ENCODE data around the gene ECSIT. TPM values are rescaled to one million over a fixed set of nuclear protein-coding genes. Genes with fewer than 3 reads are reported as not detected.

The ECSIT gene
- total RNA-seq, 4 donors from 2014 or later: 82.9 to 199 (median 129) TPM

DNA sequence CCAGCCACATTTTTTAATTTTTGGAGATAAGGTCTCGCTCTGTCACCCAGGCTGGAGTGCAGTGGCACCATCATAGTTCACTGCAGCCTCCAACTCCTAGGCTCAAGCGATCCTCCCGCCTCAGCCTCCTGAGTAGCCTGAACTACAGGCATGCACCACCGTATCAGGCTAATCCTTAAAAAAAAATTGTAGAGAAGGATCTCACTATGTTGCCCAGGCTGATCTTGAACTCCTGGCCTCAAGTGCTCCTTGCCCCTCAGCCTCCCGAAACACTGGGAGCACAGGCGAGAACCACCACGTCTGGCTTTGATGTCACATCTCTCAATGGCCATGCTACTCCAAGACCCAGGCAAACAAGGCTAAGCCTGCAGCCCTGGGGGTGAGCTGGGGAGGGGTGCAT is 72.3 kb downstream of the ECSIT start:
- no peaks in the 10 kb centered on the region for H3K36me3 ChIP-seq
- in situ Hi-C loops (cut with MboI; ENCODE audit: low sequenced_read_pairs in 4 of 4) (no loop called here), intact Hi-C loops (cut with DNase I; ENCODE audit: low total_unique reads) (no loop called here)
- H3K9me3 ChIP-seq: no peaks in the 10 kb centered on the region
- ATAC-seq (no peak), DNase-seq (no peak)
- no peak overlapping the region for H3K27ac ChIP-seq
- TF ChIP-seq POLR2A (IDR thresholded peaks at IDR 0.05): no peak
- TF ChIP-seq, protein P1, sequence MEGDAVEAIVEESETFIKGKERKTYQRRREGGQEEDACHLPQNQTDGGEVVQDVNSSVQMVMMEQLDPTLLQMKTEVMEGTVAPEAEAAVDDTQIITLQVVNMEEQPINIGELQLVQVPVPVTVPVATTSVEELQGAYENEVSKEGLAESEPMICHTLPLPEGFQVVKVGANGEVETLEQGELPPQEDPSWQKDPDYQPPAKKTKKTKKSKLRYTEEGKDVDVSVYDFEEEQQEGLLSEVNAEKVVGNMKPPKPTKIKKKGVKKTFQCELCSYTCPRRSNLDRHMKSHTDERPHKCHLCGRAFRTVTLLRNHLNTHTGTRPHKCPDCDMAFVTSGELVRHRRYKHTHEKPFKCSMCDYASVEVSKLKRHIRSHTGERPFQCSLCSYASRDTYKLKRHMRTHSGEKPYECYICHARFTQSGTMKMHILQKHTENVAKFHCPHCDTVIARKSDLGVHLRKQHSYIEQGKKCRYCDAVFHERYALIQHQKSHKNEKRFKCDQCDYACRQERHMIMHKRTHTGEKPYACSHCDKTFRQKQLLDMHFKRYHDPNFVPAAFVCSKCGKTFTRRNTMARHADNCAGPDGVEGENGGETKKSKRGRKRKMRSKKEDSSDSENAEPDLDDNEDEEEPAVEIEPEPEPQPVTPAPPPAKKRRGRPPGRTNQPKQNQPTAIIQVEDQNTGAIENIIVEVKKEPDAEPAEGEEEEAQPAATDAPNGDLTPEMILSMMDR (IDR thresholded peaks at IDR 0.05 in 4 of 5, conservative IDR thresholded peaks at IDR 0.05 in 1 of 5): no peak
- H3K4me3 ChIP-seq: no peak overlapping the region
- peaks cover 26 to 29% (median 26%) of the 10 kb centered on the region in 3 donors for H3K27me3 ChIP-seq
- no peaks in the 10 kb centered on the region for H3K4me1 ChIP-seq

Small RNA genes lying within 50 kb of the gene (microRNA-seq; reads per million reads assigned to microRNA genes)
- gene MIR7974 (ENCODE audit: borderline replicate concordance in 2 of 2): 0 reads per million in 2 donors

Other genes with a start within 250 kb of the ECSIT start
- gene TSPAN16, start 233.0 kb downstream of the ECSIT start, total RNA-seq: not detected
- gene RAB3D, start 189.5 kb downstream of the ECSIT start, total RNA-seq: 1 to 10 TPM; 1.5 to 3.9 (median 2.4) TPM
- gene TMEM205, start 182.9 kb downstream of the ECSIT start, total RNA-seq: 100 to 1,000 TPM; 159 to 284 (median 164) TPM
- gene CCDC159, start 182.6 kb downstream of the ECSIT start, total RNA-seq: 1 to 10 TPM in 3 of 4 donors, under 1 TPM in 1; 0.85 to 9.2 (median 2.0) TPM
- gene PLPPR2, start 173.7 kb downstream of the ECSIT start, total RNA-seq: 10 to 100 TPM; 18.6 to 46.2 (median 36.9) TPM
- gene SWSAP1, start 154.5 kb downstream of the ECSIT start, total RNA-seq: 1 to 10 TPM in 3 of 4 donors, under 1 TPM in 1; 0.51 to 1.7 (median 1.2) TPM
- 1 to 10 TPM; 1.3 to 6.0 (median 2.2) TPM for gene EPOR, start 144.8 kb downstream of the ECSIT start, total RNA-seq
- gene RGL3, start 109.8 kb downstream of the ECSIT start, total RNA-seq: 1 to 10 TPM in 2 of 4 donors, under 1 TPM in 2; 0.33 to 7.0 (median 1.3) TPM
- gene ODAD3, start 94.0 kb downstream of the ECSIT start, total RNA-seq: not detected
- gene PRKCSH, start 93.5 kb downstream of the ECSIT start, total RNA-seq: 10 to 100 TPM; 31.6 to 54.2 (median 50.6) TPM
- not detected for gene ELAVL3, start 48.1 kb downstream of the ECSIT start, total RNA-seq
- gene ZNF653, start 23.3 kb downstream of the ECSIT start, total RNA-seq: 10 to 100 TPM in 2 of 4 donors, 1 to 10 TPM in 2; 5.6 to 25.8 (median 10.1) TPM
- gene CNN1, start 9.7 kb upstream of the ECSIT start, total RNA-seq: 1 to 10 TPM in 3 of 4 donors, under 1 TPM in 1; 0.92 to 6.7 (median 3.9) TPM
- gene ELOF1, start 30.1 kb upstream of the ECSIT start, total RNA-seq: 10 to 100 TPM; 21.5 to 37.5 (median 27.2) TPM
- gene ACP5, start 48.5 kb upstream of the ECSIT start, total RNA-seq: 1 to 10 TPM; 1.3 to 5.9 (median 2.6) TPM
- 1 to 10 TPM; 2.3 to 4.5 (median 3.7) TPM for gene ZNF627, start 68.3 kb upstream of the ECSIT start, total RNA-seq
- gene ZNF823, start 209.8 kb upstream of the ECSIT start, total RNA-seq: 1 to 10 TPM; 1.4 to 4.1 (median 2.6) TPM
- gene ZNF441, start 237.9 kb upstream of the ECSIT start, total RNA-seq: 1 to 10 TPM; 1.1 to 7.6 (median 2.9) TPM